ENCODE results near the gene SLC9A2.

The SLC9A2 gene

GRCh38 chr2:102669401-102669800, 50.0 kb downstream of the SLC9A2 start:
- in situ Hi-C loops (cut with MboI; ENCODE audit: low sequenced_read_pairs): no loop called here

- in situ Hi-C loops (cut with MboI; ENCODE audit: low sequenced_read_pairs): no loop called here
These were observed 52.9 kb downstream of the SLC9A2 start for GRCh38 chr2:102672107-102672776.

- in situ Hi-C loops (cut with MboI; ENCODE audit: low sequenced_read_pairs): no loop called here
These were observed 55.0 kb downstream of the SLC9A2 start for GRCh38 chr2:102674370-102674769.

- in situ Hi-C loops (cut with MboI; ENCODE audit: low sequenced_read_pairs): no loop called here
These were observed 55.5 kb downstream of the SLC9A2 start for GRCh38 chr2:102674836-102675235.

GRCh38 chr2:102677244-102678215, 58.2 kb downstream of the SLC9A2 start:
- in situ Hi-C loops (cut with MboI; ENCODE audit: low sequenced_read_pairs): no loop called here

GRCh38 chr2:102678442-102678841, 59.1 kb downstream of the SLC9A2 start:
- in situ Hi-C loops (cut with MboI; ENCODE audit: low sequenced_read_pairs): no loop called here

- in situ Hi-C loops (cut with MboI; ENCODE audit: low sequenced_read_pairs): no loop called here
These were observed 67.4 kb downstream of the SLC9A2 start for GRCh38 chr2:102686479-102687439.

GRCh38 chr2:102690012-102690411, 70.7 kb downstream of the SLC9A2 start:
- in situ Hi-C loops (cut with MboI; ENCODE audit: low sequenced_read_pairs): no loop called here

- in situ Hi-C loops (cut with MboI; ENCODE audit: low sequenced_read_pairs): no loop called here
These were observed 77.1 kb downstream of the SLC9A2 start for GRCh38 chr2:102696463-102696862.

GRCh38 chr2:102698369-102699111, 79.2 kb downstream of the SLC9A2 start:
- in situ Hi-C loops (cut with MboI; ENCODE audit: low sequenced_read_pairs): no loop called here

GRCh38 chr2:102703305-102703704, 84.0 kb downstream of the SLC9A2 start:
- in situ Hi-C loops (cut with MboI; ENCODE audit: low sequenced_read_pairs): no loop called here

GRCh38 chr2:102703748-102704147, 84.4 kb downstream of the SLC9A2 start:
- in situ Hi-C loops (cut with MboI; ENCODE audit: low sequenced_read_pairs): no loop called here

- in situ Hi-C loops (cut with MboI; ENCODE audit: low sequenced_read_pairs): no loop called here
These were observed 85.2 kb downstream of the SLC9A2 start for GRCh38 chr2:102704531-102704930.

- in situ Hi-C loops (cut with MboI; ENCODE audit: low sequenced_read_pairs): no loop called here
These were observed 88.7 kb downstream of the SLC9A2 start for GRCh38 chr2:102707796-102708695.

GRCh38 chr2:102708847-102709559, 89.7 kb downstream of the SLC9A2 start:
- in situ Hi-C loops (cut with MboI; ENCODE audit: low sequenced_read_pairs): no loop called here

- in situ Hi-C loops (cut with MboI; ENCODE audit: low sequenced_read_pairs): no loop called here
These were observed 98.1 kb downstream of the SLC9A2 start for GRCh38 chr2:102717308-102718018.

- in situ Hi-C loops (cut with MboI; ENCODE audit: low sequenced_read_pairs): no loop called here
These were observed 99.3 kb downstream of the SLC9A2 start for GRCh38 chr2:102718387-102719316.

Data from hTERT RPE-1 (cell line).